SU-DHL-6 (cell line): ENCODE data around the gene SRP68.

ENCODE experiments used
- H2AFZ ChIP-seq: fragments of 200-600 bp; sonication (generic); 2 replicates; pipeline ENCODE4 v1.6.1; 2014; ENCODE audit warnings: low read depth, mild to moderate bottlenecking, moderate library complexity, mixed read lengths, antibody characterized with exemption, low read length; ENCODE audit not compliant: severe bottlenecking
- H3F3A ChIP-seq: fragments of 200-600 bp; shearing (Covaris generic); 2 replicates; pipeline ENCODE4 v1.6.0; 2016; ENCODE audit warnings: antibody characterized with exemption, mild to moderate bottlenecking; ENCODE audit not compliant: insufficient read depth
- H3K27ac ChIP-seq: fragments of 200-600 bp; sonication (generic); 2 replicates; pipeline ENCODE4 v1.5.1; 2016; ENCODE audit warnings: low read depth, mild to moderate bottlenecking, low read length, moderate library complexity, mixed read lengths
- H3K27me3 ChIP-seq: fragments of 200-600 bp; sonication (generic), shearing (Covaris generic); 2 replicates; pipeline ENCODE4 v1.6.0; 2014; ENCODE audit warnings: mild to moderate bottlenecking, low read length
- H3K36me3 ChIP-seq: fragments of 200-600 bp; sonication (generic); 2 replicates; pipeline ENCODE4 v1.6.1; 2014; ENCODE audit warnings: mild to moderate bottlenecking, low read length, mixed read lengths
- H3K4me2 ChIP-seq: fragments of 300-600, 200-600 bp; shearing (Covaris generic), sonication (generic); 2 replicates; pipeline ENCODE4 v1.6.0; 2014; ENCODE audit warnings: low read length, low read depth, mild to moderate bottlenecking; ENCODE audit not compliant: poor library complexity, severe bottlenecking
- H3K4me3 ChIP-seq: fragments of 200-600 bp; sonication (generic); 2 replicates; pipeline ENCODE4 v1.5.1; 2014; ENCODE audit warnings: antibody characterized with exemption, low read length, mild to moderate bottlenecking, mixed read lengths; ENCODE audit not compliant: insufficient read depth, poor library complexity, severe bottlenecking
- H3K79me2 ChIP-seq: fragments of 200-600 bp; sonication (generic); 2 replicates; pipeline ENCODE4 v1.6.1; 2014; ENCODE audit warnings: mild to moderate bottlenecking, low read length, moderate library complexity; ENCODE audit not compliant: insufficient read depth
- H3K9ac ChIP-seq: fragments of 200-600 bp; sonication (generic); 2 replicates; pipeline ENCODE4 v1.7.0; 2014; ENCODE audit warnings: mild to moderate bottlenecking, low read length
- H3K9me2 ChIP-seq: fragments of 200-600 bp; sonication (generic); replicated peaks from 2 replicates; pipeline ENCODE4 v1.6.1; 2014; ENCODE audit warnings: low read length; ENCODE audit not compliant: insufficient read depth
- H3K9me3 ChIP-seq: fragments of 200-600 bp; sonication (generic); 2 replicates; pipeline ENCODE4 v1.6.1; 2014; ENCODE audit warnings: low read length, mixed read lengths; ENCODE audit not compliant: insufficient read depth
- H4K20me1 ChIP-seq: fragments of 200-600 bp; sonication (generic); 2 replicates; pipeline ENCODE4 v1.6.1; 2014; ENCODE audit warnings: low read depth, mild to moderate bottlenecking, antibody characterized with exemption, low read length, moderate library complexity, mixed read lengths
- CTCF ChIP-seq: fragments of 200-600 bp; sonication (generic); IDR thresholded peaks from one replicate; pipeline ENCODE4 v1.5.1; 2017; ENCODE audit warnings: antibody characterized with exemption, mild to moderate bottlenecking, low read length, moderate library complexity; ENCODE audit not compliant: insufficient read depth, poor library complexity, severe bottlenecking
- EZH2phosphoT487 ChIP-seq: fragments of 200-600 bp; sonication (generic), shearing (Covaris generic); conservative IDR thresholded peaks from 2 replicates; pipeline ENCODE4 v1.6.1; 2018; ENCODE audit warnings: mild to moderate bottlenecking, antibody characterized with exemption, low read length, moderate library complexity, mixed read lengths

SRP68 gene

GRCh38 chr17:76104140-76104895 lies 32.0 kb upstream of the SRP68 start:
- H3K27me3 ChIP-seq, result no peaks in the 10 kb centered on the region
- no peaks in the 10 kb centered on the region for H3K9me3 ChIP-seq
- H3K9me2 ChIP-seq, result no peaks in the 10 kb centered on the region
- H3K9ac ChIP-seq, result peak overlapping the region; percentile 72
- H3K4me2 ChIP-seq, result peak overlapping the region; percentile 64
- TF ChIP-seq CTCF, result no peak
- TF ChIP-seq EZH2phosphoT487, result no peak
- no peaks in the 10 kb centered on the region for H4K20me1 ChIP-seq
- no peak overlapping the region for H3K27ac ChIP-seq
- 0 out of 2 replicates have a peak, but pooled peaks cover 4% of the 10 kb centered on the region for H3K36me3 ChIP-seq
- peaks cover 11% of the 10 kb centered on the region for H3K79me2 ChIP-seq
- peaks cover 10% of the 10 kb centered on the region for H3F3A ChIP-seq
- peak overlapping the region; percentile 67 for H3K4me3 ChIP-seq
- H2AFZ ChIP-seq, result peak overlapping the region; percentile 60

- no peaks in the 10 kb centered on the region for H3K9me3 ChIP-seq
- peaks cover 10% of the 10 kb centered on the region for H3F3A ChIP-seq
- peaks cover 11% of the 10 kb centered on the region for H3K79me2 ChIP-seq
- no peaks in the 10 kb centered on the region for H3K27me3 ChIP-seq
- no peaks in the 10 kb centered on the region for H4K20me1 ChIP-seq
- H3K4me2 ChIP-seq, result peak within 1 kb of the TSS; percentile 64
- peak within 1 kb of the TSS; percentile 30; the same call in 1 of the 2 replicates for H3K27ac ChIP-seq
- TF ChIP-seq EZH2phosphoT487, result no peak
- no peaks in the 10 kb centered on the region for H3K9me2 ChIP-seq
- H3K9ac ChIP-seq, result peak within 1 kb of the TSS; percentile 72
- H3K4me3 ChIP-seq, result peak within 1 kb of the TSS; percentile 67
- H3K36me3 ChIP-seq, result 0 out of 2 replicates have a peak, but pooled peaks cover 4% of the 10 kb centered on the region
- H2AFZ ChIP-seq, result peak within 1 kb of the TSS; percentile 60
Observed at GRCh38 chr17:76103274-76104139, 31.2 kb upstream of the SRP68 start, which contains the start of gene EXOC7. TSS of gene EXOC7 (minus strand) at chr17:76103787. CDS start at chr17:76103692, 95 bp downstream.

- H3K36me3 ChIP-seq, result 0 out of 2 replicates have a peak, but pooled peaks cover 4% of the 10 kb centered on the region
- H2AFZ ChIP-seq, result peak overlapping the region; percentile 60
- peak overlapping the region; percentile 67 for H3K4me3 ChIP-seq
- H3K9ac ChIP-seq, result peak overlapping the region; percentile 72
- no peaks in the 10 kb centered on the region for H4K20me1 ChIP-seq
- H3K4me2 ChIP-seq, result peak overlapping the region; percentile 64
- H3K79me2 ChIP-seq, result peaks cover 11% of the 10 kb centered on the region
- H3K27ac ChIP-seq, result 0 out of 2 replicates have a peak overlapping the region, but pooled peaks have one; percentile 30
- peaks cover 10% of the 10 kb centered on the region for H3F3A ChIP-seq
- no peaks in the 10 kb centered on the region for H3K9me2 ChIP-seq
- no peaks in the 10 kb centered on the region for H3K9me3 ChIP-seq
- TF ChIP-seq CTCF, result no peak
- TF ChIP-seq EZH2phosphoT487, result no peak
- H3K27me3 ChIP-seq, result no peaks in the 10 kb centered on the region
Observed at GRCh38 chr17:76102944-76103273, 30.6 kb upstream of the SRP68 start.
